ENCODE measurements around the gene CACNB4.
"Not testable (repeated sequence)": the region's sequence is repeated elsewhere in the genome, so short reads cannot be mapped to it uniquely, and the experiment has no call there.

The CACNB4 gene

GRCh38 chr2:152034257-152034801 is 64.5 kb downstream of the CACNB4 start:
- no peak overlapping the region for H3K4me2 ChIP-seq (ENCODE audit: low read length)
- H3K36me3 ChIP-seq (ENCODE audit: insufficient read depth, low read length), result no peaks in the 10 kb centered on the region
- H3K9me2 ChIP-seq (ENCODE audit: low read depth, low read length), result no peaks in the 10 kb centered on the region
- no peak overlapping the region for H2AFZ ChIP-seq (ENCODE audit: low read length)
- H4K20me1 ChIP-seq (ENCODE audit: insufficient read depth, low read length), result no peaks in the 10 kb centered on the region
- H3K79me2 ChIP-seq (ENCODE audit: insufficient read depth, low read length), result no peaks in the 10 kb centered on the region
- H3K9ac ChIP-seq (ENCODE audit: low read length), result no peak overlapping the region
- H3K9me3 ChIP-seq (ENCODE audit: low read length), result no peaks in the 10 kb centered on the region
- H3K27ac ChIP-seq (ENCODE audit: low read depth, low read length, poor library complexity, severe bottlenecking), result no peak overlapping the region
- H3K27me3 ChIP-seq (ENCODE audit: insufficient read depth, low read length), result no peaks in the 10 kb centered on the region
- H3K4me1 ChIP-seq (ENCODE audit: insufficient read depth, low read length, severe bottlenecking), result no peaks in the 10 kb centered on the region
- H3K4me3 ChIP-seq (ENCODE audit: low read depth, low read length, poor library complexity, severe bottlenecking), result no peak overlapping the region
- no peaks in the 10 kb centered on the region for H3F3A ChIP-seq (ENCODE audit: insufficient read depth, low read length)
- TF ChIP-seq CTCF (IDR thresholded peaks at IDR 0.05; ENCODE audit: low read length), result no peak

GRCh38 chr2:152033011-152033925 is 65.6 kb downstream of the CACNB4 start:
- Histone ChIP-seq H3K4me1 (ENCODE audit: insufficient read depth, low read length, severe bottlenecking) (no peaks in the 10 kb centered on the region), H3K9me3 (ENCODE audit: low read length) (no peaks in the 10 kb centered on the region), H3K36me3 (ENCODE audit: insufficient read depth, low read length) (no peaks in the 10 kb centered on the region), H3K4me2 (ENCODE audit: low read length) (no peak overlapping the region), H3F3A (ENCODE audit: insufficient read depth, low read length) (no peaks in the 10 kb centered on the region), H4K20me1 (ENCODE audit: insufficient read depth, low read length) (no peaks in the 10 kb centered on the region), H3K27me3 (ENCODE audit: insufficient read depth, low read length) (no peaks in the 10 kb centered on the region), H3K4me3 (ENCODE audit: low read depth, low read length, poor library complexity, severe bottlenecking) (no peak overlapping the region), H3K79me2 (ENCODE audit: insufficient read depth, low read length) (no peaks in the 10 kb centered on the region), H3K27ac (ENCODE audit: low read depth, low read length, poor library complexity, severe bottlenecking) (no peak overlapping the region), H3K9ac (ENCODE audit: low read length) (no peak overlapping the region), H2AFZ (ENCODE audit: low read length) (no peak overlapping the region), H3K9me2 (ENCODE audit: low read depth, low read length) (no peaks in the 10 kb centered on the region)
- TF ChIP-seq CTCF (IDR thresholded peaks at IDR 0.05; ENCODE audit: low read length) (no peak), EZH2 (IDR thresholded peaks at IDR 0.05; ENCODE audit: borderline replicate concordance, low read length) (no peak)

GRCh38 chr2:152031747-152032306 is 67.0 kb downstream of the CACNB4 start:
- Histone ChIP-seq H3K36me3 (ENCODE audit: insufficient read depth, low read length) (no peaks in the 10 kb centered on the region), H3F3A (ENCODE audit: insufficient read depth, low read length) (no peaks in the 10 kb centered on the region), H3K79me2 (ENCODE audit: insufficient read depth, low read length) (no peaks in the 10 kb centered on the region), H3K9me2 (ENCODE audit: low read depth, low read length) (no peaks in the 10 kb centered on the region), H3K9me3 (ENCODE audit: low read length) (no peaks in the 10 kb centered on the region), H3K4me3 (ENCODE audit: low read depth, low read length, poor library complexity, severe bottlenecking) (no peak overlapping the region), H3K27ac (ENCODE audit: low read depth, low read length, poor library complexity, severe bottlenecking) (no peak overlapping the region), H3K27me3 (ENCODE audit: insufficient read depth, low read length) (no peaks in the 10 kb centered on the region), H4K20me1 (ENCODE audit: insufficient read depth, low read length) (no peaks in the 10 kb centered on the region), H3K9ac (ENCODE audit: low read length) (no peak overlapping the region), H2AFZ (ENCODE audit: low read length) (no peak overlapping the region), H3K4me2 (ENCODE audit: low read length) (no peak overlapping the region), H3K4me1 (ENCODE audit: insufficient read depth, low read length, severe bottlenecking) (no peaks in the 10 kb centered on the region)
- TF ChIP-seq CTCF (IDR thresholded peaks at IDR 0.05; ENCODE audit: low read length), result no peak
- TF ChIP-seq EZH2 (IDR thresholded peaks at IDR 0.05; ENCODE audit: borderline replicate concordance, low read length), result no peak

- H3K4me3 ChIP-seq (ENCODE audit: low read depth, low read length, poor library complexity, severe bottlenecking); H3K27ac ChIP-seq (ENCODE audit: low read depth, low read length, poor library complexity, severe bottlenecking); H4K20me1 ChIP-seq (ENCODE audit: insufficient read depth, low read length); H3F3A ChIP-seq (ENCODE audit: insufficient read depth, low read length); H3K36me3 ChIP-seq (ENCODE audit: insufficient read depth, low read length); H3K9ac ChIP-seq (ENCODE audit: low read length); H3K9me3 ChIP-seq (ENCODE audit: low read length); H3K4me2 ChIP-seq (ENCODE audit: low read length); H3K79me2 ChIP-seq (ENCODE audit: insufficient read depth, low read length); H3K9me2 ChIP-seq (ENCODE audit: low read depth, low read length); H3K27me3 ChIP-seq (ENCODE audit: insufficient read depth, low read length); H2AFZ ChIP-seq (ENCODE audit: low read length); H3K4me1 ChIP-seq (ENCODE audit: insufficient read depth, low read length, severe bottlenecking): not testable (repeated sequence)
Observed at GRCh38 chr2:152030596-152031328, 68.1 kb downstream of the CACNB4 start.
